GM21619 (cell line): ENCODE data around the gene MLLT6.

Experiments
- ATAC-seq: cut with Tn5 transposase; IDR thresholded peaks from one replicate; pipeline ENCODE4 v1.9.1; 2021; ENCODE audit not compliant: unreplicated experiment

Gene MLLT6

DNA sequence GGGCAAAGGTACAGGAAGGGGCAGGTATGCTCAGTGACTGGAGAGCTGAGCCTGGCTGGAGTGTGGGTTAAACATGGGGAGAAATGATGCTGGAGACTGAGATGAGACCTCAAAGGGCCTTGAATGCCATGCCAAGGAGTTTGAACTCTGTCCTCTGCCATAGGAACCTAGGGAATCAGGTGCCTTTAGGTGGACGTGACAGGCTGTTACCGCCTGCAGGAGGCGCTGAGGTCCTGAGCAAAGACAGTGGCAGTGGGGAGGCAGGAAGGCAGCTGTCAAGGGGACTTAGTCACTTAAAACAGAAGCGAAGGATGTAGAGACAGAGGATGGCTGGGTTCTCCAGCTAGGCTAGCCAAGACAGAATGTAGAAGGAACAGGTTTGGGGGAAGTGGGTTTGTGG, 56.5 kb downstream of the MLLT6 start:
- no peak for ATAC-seq

DNA sequence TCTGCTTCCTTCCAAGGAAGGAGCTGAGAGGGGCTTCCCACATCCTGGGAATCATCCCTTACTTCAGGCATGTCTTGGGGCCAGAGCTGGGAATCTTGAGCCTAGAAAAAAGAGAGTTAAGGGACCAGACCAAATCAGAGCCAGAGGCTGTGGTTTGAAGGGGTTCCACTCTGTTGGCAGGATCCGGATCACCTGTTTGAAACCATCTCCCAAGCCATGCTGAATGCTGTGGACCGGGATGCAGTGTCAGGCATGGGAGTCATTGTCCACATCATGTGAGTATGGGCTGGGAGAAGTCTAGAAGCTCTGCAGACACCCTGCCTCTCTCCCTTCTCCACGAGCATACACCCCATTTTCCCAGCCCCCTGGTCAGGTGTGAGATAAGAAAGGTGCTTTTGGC, 57.2 kb downstream of the MLLT6 start:
- ATAC-seq = no peak

DNA sequence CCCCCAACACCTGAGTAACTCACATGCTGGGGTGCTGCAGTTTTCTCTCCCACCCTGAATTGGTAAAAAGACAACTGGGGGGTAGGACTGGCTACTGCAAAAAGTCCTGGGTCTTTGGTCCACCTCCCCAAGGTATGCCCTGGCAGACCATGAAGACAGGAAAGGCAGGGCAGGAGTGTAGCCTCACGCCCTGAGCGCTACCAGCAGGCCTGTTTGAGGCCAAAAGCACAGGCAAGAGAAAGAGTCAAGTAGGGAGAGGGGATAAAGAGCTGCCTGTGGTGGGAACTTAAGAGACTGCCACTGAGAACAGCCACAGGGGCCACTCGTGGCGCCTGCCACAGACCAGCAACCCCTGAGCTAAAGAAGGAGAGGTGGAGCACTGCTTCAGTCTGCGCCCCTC, 61.3 kb downstream of the MLLT6 start:
- ATAC-seq = no peak

DNA sequence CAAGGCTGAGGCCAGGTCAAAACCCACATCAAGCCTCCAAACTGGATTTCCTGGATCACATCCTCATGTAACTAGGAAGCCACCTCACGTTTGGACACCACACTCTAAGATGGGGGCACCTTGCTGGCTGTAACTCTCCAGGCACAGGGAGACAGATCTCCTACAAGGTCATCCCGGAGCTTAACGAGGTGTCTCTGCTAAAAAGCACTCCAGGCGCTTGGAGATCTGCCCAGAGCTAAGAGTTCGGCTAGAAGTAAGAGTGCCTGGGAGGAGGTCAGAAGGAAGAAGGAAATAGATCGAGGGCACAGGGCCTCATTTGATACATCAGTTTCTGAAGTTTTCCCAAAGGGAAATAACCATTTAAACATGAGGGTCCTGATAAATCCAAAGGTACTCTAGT, 63.3 kb downstream of the MLLT6 start:
- no peak for ATAC-seq

DNA sequence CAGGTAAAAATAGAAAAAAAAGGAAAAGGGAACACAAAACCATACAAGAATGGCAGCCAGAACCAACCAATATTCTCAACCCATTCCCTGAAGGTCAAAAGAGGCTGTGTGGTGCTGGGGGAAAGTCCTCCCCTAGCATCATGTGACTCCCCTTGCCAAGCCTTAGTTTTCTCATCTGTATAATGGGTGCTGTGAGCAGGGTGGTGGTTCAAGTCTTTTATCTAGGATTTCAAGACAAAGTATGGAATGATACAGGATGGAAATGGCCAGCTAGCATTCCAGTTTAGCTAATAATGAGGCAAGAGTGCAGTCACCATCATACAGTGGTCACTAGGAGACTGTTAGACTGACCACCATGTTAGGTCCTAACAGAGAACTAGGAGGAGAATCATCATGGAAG, 68.2 kb downstream of the MLLT6 start:
- no peak for ATAC-seq

DNA sequence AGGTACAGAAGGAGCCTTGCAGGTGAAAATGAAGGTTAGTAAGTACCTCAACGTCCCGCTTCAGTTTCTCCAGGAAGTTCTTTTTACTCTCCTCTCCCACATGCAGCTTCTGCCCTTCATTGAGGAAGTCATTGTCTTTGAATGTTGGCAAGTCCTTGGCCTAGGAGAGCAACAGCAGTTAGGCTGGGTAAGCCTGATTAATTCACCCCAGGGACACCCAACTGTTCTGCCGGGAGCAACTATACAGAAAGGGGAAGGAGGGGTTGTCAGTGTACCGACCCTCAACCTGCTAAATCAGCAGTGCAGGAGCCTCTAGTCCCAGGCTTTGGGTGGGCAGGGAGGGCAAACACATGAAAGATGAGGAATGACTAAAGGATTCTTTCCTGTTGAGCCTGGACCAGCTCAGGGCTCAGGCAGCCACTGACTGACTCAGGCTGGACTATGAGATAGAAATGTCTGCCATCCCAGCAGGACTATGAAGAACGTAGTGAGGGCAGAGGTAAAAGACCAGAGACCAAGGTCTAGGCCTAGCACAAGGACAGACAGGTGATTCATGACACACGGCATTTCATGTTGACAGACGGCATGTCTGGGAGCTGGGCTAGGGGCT, 72.7 kb downstream of the MLLT6 start:
- ATAC-seq = no peak
